ENCODE measurements around the gene STX10. TPM values are rescaled to one million over a fixed set of nuclear protein-coding genes. Genes with fewer than 3 reads are reported as not detected.

STX10 gene
- total RNA-seq, 3 donors from 2014 or later = 48.2 to 59.7 (median 49.3) TPM

DNA sequence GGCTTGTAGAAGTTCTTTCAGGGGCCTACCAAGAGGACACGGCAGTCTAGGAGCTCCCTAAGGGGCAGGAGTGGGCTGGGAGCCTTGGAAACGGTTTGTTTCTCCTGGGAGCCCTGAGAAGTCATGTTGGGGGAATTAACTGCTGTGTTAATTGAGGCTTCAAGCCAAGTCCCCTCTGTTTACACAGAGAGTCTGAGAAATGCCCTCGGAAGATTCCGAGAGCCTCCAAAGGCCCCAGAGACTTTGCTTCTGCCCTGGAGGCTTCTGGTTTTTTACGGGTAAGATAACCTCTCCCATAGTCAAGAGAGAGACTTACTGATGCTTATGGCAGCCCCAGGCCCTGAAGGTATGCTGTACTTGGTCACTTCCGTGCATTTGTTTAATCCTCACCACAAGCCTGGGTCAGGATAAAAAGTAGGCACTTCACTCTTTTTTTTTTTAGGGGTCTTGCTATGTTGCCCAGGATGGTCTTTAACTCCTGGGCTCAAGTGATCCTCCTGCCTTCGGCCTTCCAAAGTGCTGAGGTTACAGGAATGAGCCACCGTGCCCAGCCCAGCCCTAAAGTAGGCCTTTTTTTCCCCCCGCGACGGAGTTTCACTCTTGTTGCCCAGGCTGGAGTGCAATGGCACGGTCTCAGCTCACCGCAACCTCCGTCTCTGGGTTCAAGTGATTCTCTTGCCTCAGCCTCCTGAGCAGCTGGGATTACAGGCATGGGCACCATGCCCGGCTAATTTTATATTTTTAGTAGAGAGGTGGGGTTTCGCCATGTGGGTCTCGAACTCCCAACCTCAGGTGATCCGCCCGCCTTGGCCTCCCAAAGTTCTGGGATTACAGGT is 15.2 kb upstream of the STX10 start:
- Histone ChIP-seq H3K9me3 (no peaks in the 10 kb centered on the region), H3K4me1 (ENCODE audit: low read depth) (peaks cover 62% of the 10 kb centered on the region), H3K4me3 (no peak overlapping the region), H3K36me3 (ENCODE audit: low read depth) (no peaks in the 10 kb centered on the region)
- DNase-seq (peak in 1 of 3 donors; percentile 50), ATAC-seq (no peak)
- intact Hi-C loops (cut with DNase I, micrococcal nuclease) = no loop called here
- TF ChIP-seq, protein P1, sequence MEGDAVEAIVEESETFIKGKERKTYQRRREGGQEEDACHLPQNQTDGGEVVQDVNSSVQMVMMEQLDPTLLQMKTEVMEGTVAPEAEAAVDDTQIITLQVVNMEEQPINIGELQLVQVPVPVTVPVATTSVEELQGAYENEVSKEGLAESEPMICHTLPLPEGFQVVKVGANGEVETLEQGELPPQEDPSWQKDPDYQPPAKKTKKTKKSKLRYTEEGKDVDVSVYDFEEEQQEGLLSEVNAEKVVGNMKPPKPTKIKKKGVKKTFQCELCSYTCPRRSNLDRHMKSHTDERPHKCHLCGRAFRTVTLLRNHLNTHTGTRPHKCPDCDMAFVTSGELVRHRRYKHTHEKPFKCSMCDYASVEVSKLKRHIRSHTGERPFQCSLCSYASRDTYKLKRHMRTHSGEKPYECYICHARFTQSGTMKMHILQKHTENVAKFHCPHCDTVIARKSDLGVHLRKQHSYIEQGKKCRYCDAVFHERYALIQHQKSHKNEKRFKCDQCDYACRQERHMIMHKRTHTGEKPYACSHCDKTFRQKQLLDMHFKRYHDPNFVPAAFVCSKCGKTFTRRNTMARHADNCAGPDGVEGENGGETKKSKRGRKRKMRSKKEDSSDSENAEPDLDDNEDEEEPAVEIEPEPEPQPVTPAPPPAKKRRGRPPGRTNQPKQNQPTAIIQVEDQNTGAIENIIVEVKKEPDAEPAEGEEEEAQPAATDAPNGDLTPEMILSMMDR (IDR thresholded peaks at IDR 0.05) = no peak

DNA sequence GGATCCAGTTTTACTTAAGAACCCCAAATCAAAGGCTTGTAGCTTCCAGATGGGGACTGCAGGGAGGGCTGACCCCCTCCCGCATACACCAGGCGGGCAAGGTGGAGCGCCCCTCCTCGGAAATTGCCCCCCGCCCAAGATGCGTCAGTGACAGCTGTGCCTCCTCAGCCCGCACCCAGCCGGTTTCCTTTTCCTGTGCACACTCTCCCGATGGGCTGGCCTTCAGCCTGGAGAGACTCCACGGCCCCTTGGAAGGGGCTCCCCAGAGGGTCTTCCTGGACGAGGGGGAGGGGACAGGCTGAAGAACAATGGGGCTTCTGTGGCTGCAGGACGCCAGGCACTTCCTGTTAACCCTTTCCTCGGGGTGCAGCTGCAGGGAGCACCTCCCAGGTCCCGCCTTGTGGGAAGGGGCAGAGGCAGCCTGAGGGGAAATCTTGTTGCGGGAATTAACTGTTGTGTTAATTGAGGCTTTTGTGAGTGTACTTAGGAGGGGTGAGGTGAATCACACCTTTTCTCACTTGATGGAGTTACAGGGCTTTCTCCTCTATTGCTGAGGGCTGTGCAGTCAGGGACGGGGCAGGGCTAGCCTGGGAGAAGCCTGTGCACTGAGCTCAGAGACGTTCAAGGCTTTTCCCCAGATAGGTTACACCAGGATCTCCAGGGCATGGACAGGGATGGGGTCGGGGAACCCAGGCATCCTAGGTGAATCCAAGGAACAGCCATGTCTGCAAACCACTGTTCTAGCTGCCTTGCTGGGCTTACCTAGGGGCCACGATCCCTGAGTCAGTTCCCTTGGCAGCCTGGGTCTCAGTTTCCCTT is 14.4 kb upstream of the STX10 start:
- intact Hi-C loops (cut with DNase I, micrococcal nuclease) = no loop called here
- Histone ChIP-seq H3K9me3 (no peaks in the 10 kb centered on the region), H3K4me1 (ENCODE audit: low read depth) (peaks cover 54% of the 10 kb centered on the region), H3K36me3 (ENCODE audit: low read depth) (no peaks in the 10 kb centered on the region), H3K4me3 (no peak overlapping the region)
- ATAC-seq = peak; percentile 28
- TF ChIP-seq, protein P1 (IDR thresholded peaks at IDR 0.05) = no peak
- peak; percentile 76 to 84 (median 81) for DNase-seq

DNA sequence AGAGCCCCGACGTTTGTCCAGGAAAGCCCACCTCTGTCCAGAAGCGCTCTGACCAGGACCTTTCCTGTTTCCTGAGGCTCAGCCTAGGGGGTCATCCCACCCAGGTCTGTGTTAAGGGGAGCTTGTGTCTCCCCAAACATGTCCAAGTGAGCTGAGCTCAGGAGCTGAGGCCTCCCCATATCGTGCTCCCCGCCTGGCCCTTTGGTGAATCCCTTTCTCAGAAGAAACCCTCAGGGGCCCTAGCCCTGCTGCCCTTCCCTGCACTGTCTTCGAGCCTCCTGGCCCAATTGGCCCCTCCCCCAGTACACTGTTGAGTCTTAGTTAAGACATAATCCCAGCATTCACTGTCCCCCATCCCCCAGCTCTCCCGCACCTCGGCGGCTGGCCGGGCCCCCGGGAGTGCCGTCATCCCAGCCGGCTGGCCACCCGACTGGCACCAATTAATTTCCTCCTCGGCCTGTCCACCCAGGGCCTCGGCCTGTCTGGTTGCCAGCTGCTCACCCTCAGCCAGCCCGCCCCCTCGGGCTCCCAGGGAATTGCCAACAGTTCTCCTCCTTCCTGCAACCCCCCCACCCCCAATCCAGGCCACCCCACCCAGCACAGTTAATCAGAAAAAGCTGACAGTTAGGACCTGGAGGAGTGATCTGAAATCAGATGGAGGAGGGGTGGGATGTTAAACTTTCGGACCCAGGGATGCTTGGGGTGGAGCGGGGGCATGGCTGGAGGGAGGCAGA is 13.6 kb upstream of the STX10 start:
- H3K4me3 ChIP-seq = no peak overlapping the region
- no peaks in the 10 kb centered on the region for H3K9me3 ChIP-seq
- ATAC-seq (peak; percentile 24), DNase-seq (peak; percentile 82 to 89 (median 84))
- H3K36me3 ChIP-seq (ENCODE audit: low read depth) = no peaks in the 10 kb centered on the region
- TF ChIP-seq, protein P1 (IDR thresholded peaks at IDR 0.05) = no peak
- intact Hi-C loops (cut with DNase I, micrococcal nuclease) = no loop called here
- peaks cover 52% of the 10 kb centered on the region for H3K4me1 ChIP-seq (ENCODE audit: low read depth)

DNA sequence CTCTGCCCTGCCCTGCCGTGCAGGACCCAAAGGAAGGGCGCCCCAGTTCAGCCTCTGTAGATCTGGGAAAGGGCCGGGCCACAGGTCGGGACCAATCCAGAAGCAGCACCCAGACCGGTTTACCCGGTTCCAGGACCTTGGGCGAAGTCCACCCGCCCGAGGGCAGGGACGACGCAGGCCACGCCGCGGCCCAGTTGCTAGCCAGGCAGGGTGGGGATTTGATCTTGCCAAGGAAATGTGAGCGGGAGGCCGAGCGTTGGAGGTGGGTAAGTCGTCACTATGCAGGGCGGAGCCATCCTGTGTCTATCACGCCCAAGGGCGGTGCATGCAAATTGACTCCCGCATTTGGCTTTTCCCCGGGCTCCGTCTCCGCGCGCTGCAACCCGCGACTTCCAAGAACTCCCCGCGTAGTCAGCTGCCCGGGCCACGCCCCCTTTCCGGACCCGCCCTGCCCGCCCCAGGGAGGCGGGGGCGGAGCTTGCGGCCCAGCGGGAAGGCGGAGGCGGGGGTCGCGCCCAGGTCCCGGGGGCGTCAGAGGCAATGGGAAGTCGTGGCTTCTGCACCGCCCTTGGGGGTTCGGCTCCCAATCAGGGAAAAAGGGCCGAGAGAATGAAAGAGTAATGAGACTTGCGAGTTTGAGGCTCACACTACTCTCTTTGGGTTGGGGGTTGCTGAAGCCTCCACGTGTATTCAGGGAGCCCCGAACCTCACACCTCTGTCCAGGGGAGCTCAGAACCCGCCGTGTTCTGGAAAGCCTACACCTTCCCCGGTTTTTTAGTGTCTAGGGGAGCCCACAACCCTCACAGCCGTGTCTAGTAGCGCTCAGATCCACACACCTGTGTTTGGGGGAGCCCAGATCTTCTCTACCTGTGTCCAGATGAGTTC is 12.8 kb upstream of the STX10 start:
- Histone ChIP-seq H3K36me3 (ENCODE audit: low read depth) (no peaks in the 10 kb centered on the region), H3K9me3 (no peaks in the 10 kb centered on the region), H3K4me3 (peak overlapping the region; percentile 16), H3K4me1 (ENCODE audit: low read depth) (peaks cover 45% of the 10 kb centered on the region)
- DNase-seq = peak; percentile 98 to 99 (median 99)
- intact Hi-C loops (cut with DNase I, micrococcal nuclease) = no loop called here
- ATAC-seq = peak; percentile 73
- TF ChIP-seq, protein P1 (IDR thresholded peaks at IDR 0.05) = no peak

Measured in mucosa of descending colon (tissue), 3 donors.